HG02610 (cell line): ENCODE measurements around the gene FAM193B.

ENCODE experiments used
- ATAC-seq: cut with Tn5 transposase; IDR thresholded peaks from one replicate; pipeline ENCODE4 v1.9.1; 2021; ENCODE audit warnings: mild to moderate bottlenecking, moderate library complexity; ENCODE audit not compliant: unreplicated experiment

FAM193B gene

GRCh38 chr5:177473443-177474001 is 80.8 kb downstream of the FAM193B start, which contains the start of gene DBN1:
Gene DBN1, minus strand, starts transcription at chr5:177473634. Its CDS starts 113 bp downstream, at chr5:177473521.
- ATAC-seq, result no peak

- ATAC-seq, result no peak
Observed at GRCh38 chr5:177472460-177473442, 81.6 kb downstream of the FAM193B start.

GRCh38 chr5:177471610-177472356 is 82.6 kb downstream of the FAM193B start:
- ATAC-seq, result no peak

- no peak for ATAC-seq
Observed at GRCh38 chr5:177470759-177471536, 83.4 kb downstream of the FAM193B start.
